B cell (primary cell): ENCODE results near the gene NRP1. TPM values are rescaled to one million over a fixed set of nuclear protein-coding genes. Genes with fewer than 3 reads are reported as not detected.

Experiments used
- ATAC-seq: fragments of 200-7000 bp; cut with Tn5 transposase; one replicate; pipeline ENCODE4 v1.10.0; 2021; ENCODE audit warnings: low read depth, mild to moderate bottlenecking, moderate number of reproducible peaks, moderate library complexity
- CTCF ChIA-PET: fragments of 350-600 bp; sonication (Branson Sonifier 250); formaldehyde crosslinking; loops from one replicate; lab custom pipeline; 2021; ENCODE audit warnings: antibody characterized with exemption, inconsistent platforms; lab: Charles Lee
- POLR2A ChIA-PET: fragments of 350-600 bp; sonication (Branson Sonifier 250); formaldehyde crosslinking; loops from one replicate; lab custom pipeline; 2021; ENCODE audit warnings: antibody characterized with exemption; lab: Charles Lee
- DNase-seq: peaks from one replicate; pipeline ENCODE4 v3.0.0; 2013
- H2AFZ ChIP-seq: 2 replicates; pipeline ENCODE4 v1.6.1; 2012; ENCODE audit warnings: mild to moderate bottlenecking, low read depth, low read length; ENCODE audit not compliant: insufficient read depth, poor library complexity, severe bottlenecking
- H3K27ac ChIP-seq, 2 donors: 1 replicate in 1 of 2; 2 replicates in 1 of 2; pipeline ENCODE4 v1.5.1; 2012 to 2013; ENCODE audit warnings: low read length in 2 of 2, mild to moderate bottlenecking in 2 of 2, moderate library complexity in 1 of 2
- H3K27me3 ChIP-seq, 4 experiments: fragments of 200-600 bp in 1 of 4; sonication (generic) in 1 of 4; replicated peaks in 1 of 4; 1 replicate in 2 of 4; 2 replicates in 2 of 4; pipeline versions ENCODE4 v1.6.1 to v1.7.0; 2013 to 2016; ENCODE audit warnings: low read length in 3 of 4, mild to moderate bottlenecking in 2 of 4, mixed read lengths in 1 of 4, moderate library complexity in 1 of 4; ENCODE audit not compliant: insufficient read depth in 4 of 4, control insufficient read depth in 3 of 4; ENCODE audit errors: control extremely low read depth in 1 of 4
- H3K36me3 ChIP-seq, 2 experiments: replicated peaks in 1 of 2; 1 replicate in 1 of 2; 2 replicates in 1 of 2; pipeline versions ENCODE4 v1.6.1 to v1.7.1; 2013; ENCODE audit warnings: low read length in 1 of 2; ENCODE audit not compliant: insufficient read depth in 2 of 2, control insufficient read depth in 1 of 2; ENCODE audit errors: control extremely low read depth in 1 of 2, extremely low read depth in 1 of 2
- H3K4me1 ChIP-seq, 2 donors: fragments of 200-600 bp in 1 of 2; sonication (generic) in 1 of 2; 1 replicate in 1 of 2; 2 replicates in 1 of 2; pipeline versions ENCODE4 v1.5.1 to v1.6.1; 2013 to 2017; ENCODE audit warnings: low read length in 2 of 2; ENCODE audit not compliant: control insufficient read depth in 2 of 2, insufficient read depth in 2 of 2
- H3K4me2 ChIP-seq: replicated peaks from 2 replicates; pipeline ENCODE3; 2012; ENCODE audit warnings: mild to moderate bottlenecking, low read depth, low read length; ENCODE audit not compliant: poor library complexity, severe bottlenecking
- H3K4me3 ChIP-seq, 5 experiments: fragments of 200-600 bp in 1 of 5; sonication (generic) in 1 of 5; 1 replicate in 3 of 5; 2 replicates in 2 of 5; pipeline versions ENCODE4 v1.5.1 to v1.7.0; 2011 to 2016; ENCODE audit warnings: low read length in 4 of 5, mild to moderate bottlenecking in 4 of 5, low read depth in 2 of 5, control low read depth in 1 of 5, moderate library complexity in 1 of 5; ENCODE audit not compliant: insufficient read depth in 1 of 5; ENCODE audit errors: control extremely low read depth in 1 of 5, extremely low read depth in 1 of 5
- H3K79me2 ChIP-seq: fragments of 200-600 bp; sonication (generic); one replicate; pipeline ENCODE4 v1.6.0; 2016; ENCODE audit warnings: low read length; ENCODE audit not compliant: control insufficient read depth, insufficient read depth
- H3K9ac ChIP-seq: fragments of 200-600 bp; sonication (generic); 2 replicates; pipeline ENCODE4 v1.6.1; 2017; ENCODE audit warnings: mild to moderate bottlenecking, low read length, moderate library complexity
- H3K9me3 ChIP-seq, 3 donors: one replicate each; pipeline versions ENCODE4 v1.6.1 to v1.7.1; 2013; ENCODE audit warnings: low read length in 2 of 3; ENCODE audit not compliant: control insufficient read depth in 2 of 3, insufficient read depth in 1 of 3; ENCODE audit errors: control extremely low read depth in 1 of 3
- H4K20me1 ChIP-seq: 2 replicates; pipeline ENCODE4 v1.6.0; 2012; ENCODE audit warnings: mild to moderate bottlenecking, low read length; ENCODE audit not compliant: insufficient read depth, control insufficient read depth, poor library complexity, severe bottlenecking
- H3K27ac Mint-ChIP-seq: one replicate; pipeline ENCODE4 v1.8.0; 2021; ENCODE audit warnings: mixed read lengths
- H3K27me3 Mint-ChIP-seq: one replicate; pipeline ENCODE4 v1.8.0; 2021; ENCODE audit warnings: mixed read lengths
- H3K4me1 Mint-ChIP-seq: one replicate; pipeline ENCODE4 v1.8.0; 2021; ENCODE audit warnings: mixed read lengths
- H3K4me3 Mint-ChIP-seq: one replicate; pipeline ENCODE4 v1.8.0; 2021; ENCODE audit warnings: mixed read lengths
- H3K9me3 Mint-ChIP-seq: one replicate; pipeline ENCODE4 v1.8.0; 2022; ENCODE audit warnings: mixed read lengths; ENCODE audit not compliant: insufficient read depth
- CTCF ChIP-seq: fragments of 200-600 bp; IDR thresholded peaks from one replicate; pipeline ENCODE4 v1.8.0; 2022; ENCODE audit warnings: antibody characterized with exemption, mild to moderate bottlenecking
- EZH2 ChIP-seq: IDR thresholded peaks from 2 replicates; pipeline ENCODE4 v1.6.1; 2012; ENCODE audit warnings: borderline replicate concordance, low read depth, mild to moderate bottlenecking, moderate library complexity, low read length; ENCODE audit not compliant: insufficient read depth, poor library complexity, severe bottlenecking
- WGBS: methylation state at CpG from one replicate; pipeline ENCODE4 v1.1.5; 2013; ENCODE audit warnings: missing lambda C conversion rate; ENCODE audit not compliant: insufficient coverage; 5-methylcytosine and 5-hydroxymethylcytosine counted together
- intact Hi-C: fragments of 100-400 bp; cut with micrococcal nuclease; formaldehyde crosslinking; loops from one replicate; pipeline ENCODE4 v1.10.0; 2022
- polyA plus RNA-seq: library from polyadenylated mRNA; depleted of rRNA; stranded (reverse); fragments of >200 nt; gene quantifications from 2 replicates; pipeline ENCODE4 v1.2.3, GENCODE V29; 2012
- total RNA-seq, 2 donors: library from RNA; stranded (reverse); fragments of 120-200 nt in 1 of 2; gene quantifications; 1 replicate in 1 of 2; 2 replicates in 1 of 2; pipeline versions ENCODE4 v1.2.3 to v1.2.4, GENCODE V29; 2013 to 2022

NRP1 gene
- total and polyA plus RNA-seq, 2 donors (not counting 1 experiment from before 2014, with no cell fraction given): 0.34 TPM; not detected in 1

GRCh38 chr10:33137356-33138005 lies 197.0 kb downstream of the NRP1 start:
- no peaks in the 10 kb centered on the region for H3K27me3 ChIP-seq
- 85% methylated on average over 5 of the region's 12 CpGs for WGBS
- H3K9ac ChIP-seq: no peak overlapping the region
- TF ChIP-seq EZH2 (no peak), CTCF (no peak)
- DNase-seq (no peak), ATAC-seq (no peak)
- H3K9me3 ChIP-seq: no peaks in the 10 kb centered on the region
- no peaks in the 10 kb centered on the region for H3K36me3 ChIP-seq
- no peak overlapping the region for H2AFZ ChIP-seq
- no peaks in the 10 kb centered on the region for H3K79me2 ChIP-seq
- Mint-ChIP-seq H3K27ac (no peak overlapping the region), H3K9me3 (no peaks in the 10 kb centered on the region), H3K27me3 (peaks cover 3% of the 10 kb centered on the region), H3K4me3 (no peak overlapping the region), H3K4me1 (peaks cover 25% of the 10 kb centered on the region)
- H3K4me1 ChIP-seq: peaks cover 8 to 13% of the 10 kb centered on the region in 2 donors
- no peaks in the 10 kb centered on the region for H4K20me1 ChIP-seq
- H3K4me2 ChIP-seq: no peak overlapping the region
- intact Hi-C loops: no loop called here
- POLR2A ChIA-PET: no interaction called here
- no peak overlapping the region for H3K27ac ChIP-seq
- CTCF ChIA-PET: no interaction called here
- H3K4me3 ChIP-seq: no peak overlapping the region

- Histone ChIP-seq H3K27me3 (no peaks in the 10 kb centered on the region), H3K9ac (no peak overlapping the region), H3K27ac (no peak overlapping the region), H3K4me3 (no peak overlapping the region), H3K4me2 (no peak overlapping the region), H3K36me3 (no peaks in the 10 kb centered on the region), H2AFZ (no peak overlapping the region), H3K79me2 (no peaks in the 10 kb centered on the region), H3K4me1 (peaks cover 13 to 20% of the 10 kb centered on the region in 2 donors), H4K20me1 (no peaks in the 10 kb centered on the region), H3K9me3 (no peaks in the 10 kb centered on the region)
- Mint-ChIP-seq H3K27me3 (peaks cover 3% of the 10 kb centered on the region), H3K4me1 (peaks cover 32% of the 10 kb centered on the region), H3K27ac (no peak overlapping the region), H3K9me3 (no peaks in the 10 kb centered on the region), H3K4me3 (no peak overlapping the region)
- ChIA-PET POLR2A (no interaction called here), CTCF (no interaction called here)
- DNase-seq (no peak), ATAC-seq (no peak)
- intact Hi-C loops: no loop called here
- 67% methylated on average over 1 of the region's 1 CpG for WGBS
- TF ChIP-seq EZH2: no peak
- TF ChIP-seq CTCF: no peak
These were observed 197.7 kb downstream of the NRP1 start for GRCh38 chr10:33136781-33137180.
